MM.1S (cell line): ENCODE measurements around the gene HCST.

Source experiments
- DNase-seq: peaks from one replicate; pipeline ENCODE4 v3.0.0-alpha.2; 2015
- H2AFZ ChIP-seq: fragments of 300-600 bp; sonication (generic); 2 replicates; pipeline ENCODE4 v1.6.0; 2016; ENCODE audit warnings: antibody characterized with exemption, low read length
- H3F3A ChIP-seq: fragments of 300-600 bp; sonication (generic); 2 replicates; pipeline ENCODE4 v1.6.1; 2016; ENCODE audit warnings: mild to moderate bottlenecking, antibody characterized with exemption, low read length, moderate library complexity, mixed read lengths; ENCODE audit not compliant: insufficient read depth
- H3K27ac ChIP-seq: fragments of 300-600 bp; sonication (generic); 2 replicates; pipeline ENCODE4 v1.5.1; 2016; ENCODE audit warnings: mild to moderate bottlenecking, low read length
- H3K27me3 ChIP-seq: fragments of 300-600 bp; sonication (generic); replicated peaks from 2 replicates; pipeline ENCODE4 v1.6.0; 2016; ENCODE audit warnings: low read length; ENCODE audit not compliant: insufficient read depth
- H3K36me3 ChIP-seq: fragments of 300-600 bp; sonication (generic); replicated peaks from 2 replicates; pipeline ENCODE4 v1.6.1; 2016; ENCODE audit warnings: mild to moderate bottlenecking, low read length, mixed read lengths; ENCODE audit not compliant: insufficient read depth
- H3K4me1 ChIP-seq: fragments of 300-600 bp; sonication (generic); 2 replicates; pipeline ENCODE4 v1.6.1; 2016; ENCODE audit warnings: low read length, mixed read lengths
- H3K4me2 ChIP-seq: fragments of 300-600 bp; sonication (generic); 2 replicates; pipeline ENCODE4 v1.6.0; 2016; ENCODE audit warnings: low read depth, low read length
- H3K4me3 ChIP-seq: fragments of 300-600 bp; sonication (generic); 2 replicates; pipeline ENCODE4 v1.5.1; 2016; ENCODE audit warnings: low read length, mixed read lengths
- H3K79me2 ChIP-seq: fragments of 300-600 bp; sonication (generic); 2 replicates; pipeline ENCODE4 v1.6.1; 2016; ENCODE audit warnings: mixed run types, low read length, mixed read lengths
- H3K9ac ChIP-seq: fragments of 300-600 bp; sonication (generic); 2 replicates; pipeline ENCODE4 v1.6.1; 2016; ENCODE audit warnings: low read length, mixed read lengths
- H3K9me2 ChIP-seq: fragments of 300-600 bp; sonication (generic); replicated peaks from 2 replicates; pipeline ENCODE4 v1.6.1; 2016; ENCODE audit warnings: mild to moderate bottlenecking, low read length, mixed read lengths; ENCODE audit not compliant: insufficient read depth
- H3K9me3 ChIP-seq: fragments of 300-600 bp; sonication (generic); replicated peaks from 2 replicates; pipeline ENCODE4 v1.6.1; 2016; ENCODE audit warnings: mild to moderate bottlenecking, low read length, mixed read lengths; ENCODE audit not compliant: insufficient read depth
- H4K20me1 ChIP-seq: fragments of 300-600 bp; sonication (generic); 2 replicates; pipeline ENCODE4 v1.6.1; 2016; ENCODE audit warnings: mild to moderate bottlenecking, low read length, moderate library complexity, mixed read lengths; ENCODE audit not compliant: insufficient read depth
- EZH2 ChIP-seq: fragments of 300-600 bp; sonication (generic); optimal IDR thresholded peaks from 2 replicates; pipeline ENCODE3; 2017; ENCODE audit warnings: low read depth, mild to moderate bottlenecking, antibody characterized with exemption, low read length, mixed read lengths
- EZH2phosphoT487 ChIP-seq: fragments of 300-600 bp; sonication (generic); IDR thresholded peaks from 2 replicates; pipeline ENCODE4 v1.6.1; 2018; ENCODE audit warnings: antibody characterized with exemption, low read length
- TF ChIP-seq, protein P1 (sequence below): fragments of 300-600 bp; sonication (generic); IDR thresholded peaks from 2 replicates; pipeline ENCODE4 v1.5.1; 2016; ENCODE audit warnings: antibody characterized with exemption, low read length, mixed read lengths

Gene HCST

GRCh38 chr19:35949131-35949530 is 46.8 kb downstream of the HCST start:
- H3K9me2 ChIP-seq = no peaks in the 10 kb centered on the region
- DNase-seq = no peak
- H3F3A ChIP-seq = no peaks in the 10 kb centered on the region
- H3K9me3 ChIP-seq = no peaks in the 10 kb centered on the region
- peaks cover 45% of the 10 kb centered on the region for H3K27me3 ChIP-seq
- H2AFZ ChIP-seq = no peak overlapping the region
- H4K20me1 ChIP-seq = no peaks in the 10 kb centered on the region
- no peak overlapping the region for H3K9ac ChIP-seq
- TF ChIP-seq EZH2 (no peak), EZH2phosphoT487 (no peak)
- TF ChIP-seq, protein P1, sequence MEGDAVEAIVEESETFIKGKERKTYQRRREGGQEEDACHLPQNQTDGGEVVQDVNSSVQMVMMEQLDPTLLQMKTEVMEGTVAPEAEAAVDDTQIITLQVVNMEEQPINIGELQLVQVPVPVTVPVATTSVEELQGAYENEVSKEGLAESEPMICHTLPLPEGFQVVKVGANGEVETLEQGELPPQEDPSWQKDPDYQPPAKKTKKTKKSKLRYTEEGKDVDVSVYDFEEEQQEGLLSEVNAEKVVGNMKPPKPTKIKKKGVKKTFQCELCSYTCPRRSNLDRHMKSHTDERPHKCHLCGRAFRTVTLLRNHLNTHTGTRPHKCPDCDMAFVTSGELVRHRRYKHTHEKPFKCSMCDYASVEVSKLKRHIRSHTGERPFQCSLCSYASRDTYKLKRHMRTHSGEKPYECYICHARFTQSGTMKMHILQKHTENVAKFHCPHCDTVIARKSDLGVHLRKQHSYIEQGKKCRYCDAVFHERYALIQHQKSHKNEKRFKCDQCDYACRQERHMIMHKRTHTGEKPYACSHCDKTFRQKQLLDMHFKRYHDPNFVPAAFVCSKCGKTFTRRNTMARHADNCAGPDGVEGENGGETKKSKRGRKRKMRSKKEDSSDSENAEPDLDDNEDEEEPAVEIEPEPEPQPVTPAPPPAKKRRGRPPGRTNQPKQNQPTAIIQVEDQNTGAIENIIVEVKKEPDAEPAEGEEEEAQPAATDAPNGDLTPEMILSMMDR = no peak
- H3K4me3 ChIP-seq = no peak overlapping the region
- no peaks in the 10 kb centered on the region for H3K79me2 ChIP-seq
- no peaks in the 10 kb centered on the region for H3K36me3 ChIP-seq
- H3K27ac ChIP-seq = no peak overlapping the region
- no peaks in the 10 kb centered on the region for H3K4me1 ChIP-seq
- H3K4me2 ChIP-seq = no peak overlapping the region
